Osteocyte (in vitro differentiated cells): ENCODE data around the gene C2orf76. TPM values are rescaled to one million over a fixed set of nuclear protein-coding genes. Genes with fewer than 3 reads are reported as not detected.
A peak's percentile ranks its signal among the peaks of the same experiment; 100 is the strongest.

ENCODE experiments used
- DNase-seq: peaks from one replicate; pipeline ENCODE4 v3.0.0; 2021; ENCODE audit warnings: mixed read lengths; ENCODE audit not compliant: unreplicated experiment; ENCODE audit errors: extremely low spot score
- H3K27ac Mint-ChIP-seq: one replicate; pipeline ENCODE4 v1.8.0; 2021; ENCODE audit warnings: mild to moderate bottlenecking, mixed read lengths; ENCODE audit not compliant: unreplicated experiment
- H3K27me3 Mint-ChIP-seq: one replicate; pipeline ENCODE4 v1.8.0; 2021; ENCODE audit warnings: mixed read lengths; ENCODE audit not compliant: unreplicated experiment
- H3K36me3 Mint-ChIP-seq: one replicate; pipeline ENCODE4 v1.8.0; 2021; ENCODE audit warnings: mixed read lengths; ENCODE audit not compliant: unreplicated experiment
- H3K4me1 Mint-ChIP-seq: one replicate; pipeline ENCODE4 v1.8.0; 2021; ENCODE audit warnings: mixed read lengths; ENCODE audit not compliant: unreplicated experiment
- H3K4me3 Mint-ChIP-seq: one replicate; pipeline ENCODE4 v1.8.0; 2021; ENCODE audit warnings: mild to moderate bottlenecking, moderate library complexity, mixed read lengths; ENCODE audit not compliant: unreplicated experiment
- H3K9me3 Mint-ChIP-seq: one replicate; pipeline ENCODE4 v1.8.0; 2021; ENCODE audit warnings: mixed read lengths; ENCODE audit not compliant: unreplicated experiment
- total RNA-seq: library from RNA; stranded (reverse); gene quantifications from 2 replicates; pipeline ENCODE4 v1.2.1, GENCODE V29; 2021
- TF ChIP-seq, protein P1 (sequence below): fragments of 200-600 bp; sonication (generic); IDR thresholded peaks from 2 replicates; pipeline ENCODE4 v1.5.0; 2021; ENCODE audit warnings: antibody characterized with exemption, mild to moderate bottlenecking, moderate library complexity

C2orf76 gene
- total RNA-seq, 1 donor from 2014 or later, result 11.1 TPM

DNA sequence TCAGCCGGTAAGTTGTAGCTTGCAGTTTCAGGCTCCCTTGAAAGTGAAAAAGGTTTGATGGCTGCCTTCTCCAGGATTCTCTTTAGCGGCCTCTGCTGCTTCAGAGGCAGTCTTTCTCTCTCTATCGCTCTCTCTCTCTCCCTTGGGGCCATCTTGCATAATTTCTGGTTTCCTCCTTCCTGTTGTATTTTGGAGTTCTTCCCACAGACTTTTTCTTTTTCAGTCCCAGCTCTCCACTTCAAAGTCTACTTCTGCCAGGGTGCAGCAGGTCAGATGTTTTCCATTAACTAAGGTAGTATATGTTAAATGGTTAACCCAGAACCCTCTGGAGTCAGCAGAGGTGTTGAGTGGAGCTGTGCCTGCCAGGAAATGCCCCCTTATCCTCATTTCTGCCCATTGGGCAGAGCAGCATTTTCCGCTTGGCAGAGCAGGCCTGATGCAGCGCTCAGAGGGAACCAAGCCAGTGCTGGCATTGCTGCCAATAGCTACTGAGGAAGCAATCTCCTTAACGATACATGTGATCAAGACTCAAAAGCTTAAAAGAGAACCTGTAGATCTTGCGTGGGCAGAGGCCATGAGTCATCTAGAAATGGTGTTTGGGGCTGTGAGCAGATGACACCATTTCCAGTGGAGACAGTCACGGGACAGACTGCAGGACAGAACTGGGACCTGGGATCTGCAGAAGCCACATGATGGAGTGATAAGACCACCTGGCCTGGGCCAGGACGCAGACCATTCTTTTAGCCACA is 20.9 kb upstream of the C2orf76 start:
- H3K27me3 Mint-ChIP-seq, result peaks cover 53% of the 10 kb centered on the region
- H3K4me1 Mint-ChIP-seq, result peaks cover 9% of the 10 kb centered on the region
- peak overlapping the region; percentile 56 for H3K27ac Mint-ChIP-seq
- no peak overlapping the region for H3K4me3 Mint-ChIP-seq
- DNase-seq, result no peak
- no peaks in the 10 kb centered on the region for H3K36me3 Mint-ChIP-seq
- TF ChIP-seq, protein P1, sequence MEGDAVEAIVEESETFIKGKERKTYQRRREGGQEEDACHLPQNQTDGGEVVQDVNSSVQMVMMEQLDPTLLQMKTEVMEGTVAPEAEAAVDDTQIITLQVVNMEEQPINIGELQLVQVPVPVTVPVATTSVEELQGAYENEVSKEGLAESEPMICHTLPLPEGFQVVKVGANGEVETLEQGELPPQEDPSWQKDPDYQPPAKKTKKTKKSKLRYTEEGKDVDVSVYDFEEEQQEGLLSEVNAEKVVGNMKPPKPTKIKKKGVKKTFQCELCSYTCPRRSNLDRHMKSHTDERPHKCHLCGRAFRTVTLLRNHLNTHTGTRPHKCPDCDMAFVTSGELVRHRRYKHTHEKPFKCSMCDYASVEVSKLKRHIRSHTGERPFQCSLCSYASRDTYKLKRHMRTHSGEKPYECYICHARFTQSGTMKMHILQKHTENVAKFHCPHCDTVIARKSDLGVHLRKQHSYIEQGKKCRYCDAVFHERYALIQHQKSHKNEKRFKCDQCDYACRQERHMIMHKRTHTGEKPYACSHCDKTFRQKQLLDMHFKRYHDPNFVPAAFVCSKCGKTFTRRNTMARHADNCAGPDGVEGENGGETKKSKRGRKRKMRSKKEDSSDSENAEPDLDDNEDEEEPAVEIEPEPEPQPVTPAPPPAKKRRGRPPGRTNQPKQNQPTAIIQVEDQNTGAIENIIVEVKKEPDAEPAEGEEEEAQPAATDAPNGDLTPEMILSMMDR, result peak; percentile 45
- no peaks in the 10 kb centered on the region for H3K9me3 Mint-ChIP-seq

DNA sequence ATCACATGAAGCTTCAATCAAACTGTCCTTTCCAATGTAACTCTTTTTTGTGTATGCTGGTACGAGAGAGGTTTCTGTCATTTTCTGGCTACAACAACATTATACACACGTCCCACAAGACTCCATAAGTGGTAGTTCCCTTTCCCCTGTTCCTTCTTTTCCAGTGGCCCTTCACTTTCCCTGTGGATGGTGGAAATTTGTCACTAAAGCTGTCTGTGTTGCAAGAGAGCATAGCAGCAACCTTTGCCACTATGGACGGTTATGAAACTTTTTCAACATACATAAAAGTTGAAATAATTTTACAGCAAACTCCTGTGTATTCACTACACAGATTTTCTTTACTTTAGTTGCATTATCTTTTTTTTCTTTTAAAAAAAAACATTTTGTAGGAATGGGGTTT is 18.8 kb upstream of the C2orf76 start:
- no peak for DNase-seq
- TF ChIP-seq, protein P1, result no peak
- Mint-ChIP-seq H3K36me3 (no peaks in the 10 kb centered on the region), H3K27ac (no peak overlapping the region), H3K9me3 (no peaks in the 10 kb centered on the region), H3K4me3 (no peak overlapping the region), H3K4me1 (peaks cover 9% of the 10 kb centered on the region), H3K27me3 (peaks cover 55% of the 10 kb centered on the region)

DNA sequence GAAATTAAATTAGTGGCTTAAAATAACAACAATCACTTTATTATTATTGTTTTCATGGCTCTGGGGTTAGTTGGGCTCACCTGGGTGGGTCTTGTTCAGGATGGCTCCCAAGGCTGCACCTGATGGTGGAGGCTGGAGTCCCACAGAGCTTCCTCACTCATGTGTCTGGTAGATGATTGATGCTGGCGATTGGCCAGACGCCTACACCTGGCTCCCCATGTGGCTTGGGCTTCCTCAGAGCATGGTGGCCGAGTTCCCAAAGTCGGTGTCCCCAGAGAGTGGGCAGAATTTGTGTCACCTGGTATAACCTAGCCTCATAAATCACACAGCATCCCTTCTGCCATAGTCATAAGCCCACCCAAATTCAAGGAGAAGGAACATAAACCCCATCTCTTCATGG is 18.3 kb upstream of the C2orf76 start:
- TF ChIP-seq, protein P1, result no peak
- Mint-ChIP-seq H3K4me3 (no peak overlapping the region), H3K27ac (no peak overlapping the region), H3K9me3 (no peaks in the 10 kb centered on the region), H3K4me1 (peaks cover 9% of the 10 kb centered on the region), H3K36me3 (no peaks in the 10 kb centered on the region), H3K27me3 (peaks cover 57% of the 10 kb centered on the region)
- DNase-seq, result no peak

DNA sequence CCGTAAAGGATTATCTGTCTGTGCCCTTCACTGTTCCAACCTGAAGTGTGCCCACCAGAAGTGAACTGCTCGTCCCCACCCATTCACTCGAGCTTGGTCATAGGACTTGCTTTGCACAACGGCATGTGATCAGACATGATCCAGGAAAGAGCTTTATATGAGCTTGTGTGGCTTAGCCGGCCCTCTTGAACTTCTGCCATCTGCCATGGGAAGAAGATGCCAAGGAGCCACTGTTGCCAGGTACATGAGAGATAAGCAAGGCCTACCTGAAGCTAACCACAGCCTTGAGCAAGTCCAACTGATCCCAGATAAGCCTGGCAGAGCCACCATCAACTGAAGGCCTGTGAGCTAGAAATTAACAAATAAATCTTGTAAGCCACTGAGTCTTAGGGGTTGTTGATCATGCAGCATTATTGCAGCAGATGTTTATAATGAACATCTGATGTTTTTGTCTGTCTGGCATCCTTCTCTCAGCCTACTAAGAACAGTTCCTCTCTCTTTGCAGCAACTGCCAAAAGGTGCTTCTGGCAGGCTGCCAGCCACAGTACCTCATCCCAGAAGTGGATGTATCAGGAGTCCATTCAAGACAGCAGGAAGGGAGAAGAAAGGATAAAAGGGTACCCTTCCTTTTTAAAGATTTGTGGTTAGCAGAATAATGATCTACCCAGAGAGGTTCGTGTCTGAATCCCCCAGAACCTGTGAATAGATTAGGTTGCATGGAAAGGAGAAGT is 16.9 kb upstream of the C2orf76 start:
- no peaks in the 10 kb centered on the region for H3K36me3 Mint-ChIP-seq
- no peak overlapping the region for H3K27ac Mint-ChIP-seq
- TF ChIP-seq, protein P1, result no peak
- H3K4me3 Mint-ChIP-seq, result no peak overlapping the region
- no peak for DNase-seq
- H3K27me3 Mint-ChIP-seq, result peaks cover 58% of the 10 kb centered on the region
- H3K4me1 Mint-ChIP-seq, result peaks cover 9% of the 10 kb centered on the region
- no peaks in the 10 kb centered on the region for H3K9me3 Mint-ChIP-seq

DNA sequence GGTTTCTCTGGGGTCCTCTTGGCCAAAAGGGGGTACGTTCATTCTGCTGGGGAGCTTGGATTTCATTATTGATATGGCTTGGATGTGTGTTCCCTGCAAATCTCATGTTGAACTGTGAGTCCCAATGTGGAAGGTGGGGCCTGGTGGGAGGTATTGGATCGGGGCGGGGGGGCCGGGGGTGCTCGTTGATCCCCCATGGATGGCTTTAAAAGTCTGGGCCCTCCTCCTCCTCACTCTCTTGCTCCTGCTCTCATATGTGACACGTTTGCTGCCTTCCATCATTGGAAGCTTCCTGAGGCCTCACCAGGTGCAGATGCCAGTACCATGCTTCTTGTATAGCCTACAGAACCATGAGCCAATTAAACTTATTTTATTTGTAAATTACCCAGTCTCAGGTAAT is 11.9 kb upstream of the C2orf76 start:
- H3K36me3 Mint-ChIP-seq, result peaks cover 10% of the 10 kb centered on the region
- H3K27me3 Mint-ChIP-seq, result peaks cover 35% of the 10 kb centered on the region
- TF ChIP-seq, protein P1, result no peak
- peaks cover 11% of the 10 kb centered on the region for H3K9me3 Mint-ChIP-seq
- no peak for DNase-seq
- H3K27ac Mint-ChIP-seq, result no peak overlapping the region
- peaks cover 3% of the 10 kb centered on the region for H3K4me1 Mint-ChIP-seq
- no peak overlapping the region for H3K4me3 Mint-ChIP-seq
